DMS53 treated with DMSO at 0.1 percent for 48 hours (cell line): ENCODE results near the gene ZNF837.

Source experiments
- DNase-seq: peaks from one replicate; lab custom pipeline; 2025; ENCODE audit not compliant: unreplicated experiment; lab: John Stamatoyannopoulos, UW

The ZNF837 gene

DNA sequence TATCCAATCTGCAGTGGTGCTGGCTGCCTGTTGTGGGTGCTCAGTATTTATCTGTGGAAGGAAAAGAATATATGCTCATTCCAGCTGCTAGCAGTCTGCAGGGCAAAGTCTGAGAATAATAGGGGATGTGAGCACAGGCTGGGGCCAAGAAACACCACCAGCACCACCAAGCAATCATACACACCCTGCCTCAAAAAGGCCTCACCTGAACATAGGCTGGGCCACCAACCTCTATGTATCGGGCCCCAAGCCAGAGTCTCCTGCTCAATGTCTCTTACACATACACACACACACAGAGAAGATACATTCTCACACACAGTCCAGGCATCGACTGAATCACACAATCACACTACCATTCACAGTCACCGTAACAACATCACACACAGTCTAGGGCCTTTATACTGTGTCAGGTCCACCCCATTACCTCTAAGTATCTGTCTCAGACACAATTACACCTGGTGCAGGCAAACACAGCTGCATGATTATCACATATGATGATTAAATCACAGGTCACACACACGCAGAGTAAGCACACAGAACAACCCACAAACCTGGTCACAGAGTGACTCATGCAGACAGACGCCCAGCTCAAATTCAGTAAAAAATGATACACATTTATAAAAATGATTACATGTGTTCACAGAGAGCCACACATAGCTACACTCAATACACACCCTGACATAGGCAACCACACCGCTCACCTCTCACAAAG is 55.4 kb downstream of the ZNF837 start:
- DNase-seq = no peak

DNA sequence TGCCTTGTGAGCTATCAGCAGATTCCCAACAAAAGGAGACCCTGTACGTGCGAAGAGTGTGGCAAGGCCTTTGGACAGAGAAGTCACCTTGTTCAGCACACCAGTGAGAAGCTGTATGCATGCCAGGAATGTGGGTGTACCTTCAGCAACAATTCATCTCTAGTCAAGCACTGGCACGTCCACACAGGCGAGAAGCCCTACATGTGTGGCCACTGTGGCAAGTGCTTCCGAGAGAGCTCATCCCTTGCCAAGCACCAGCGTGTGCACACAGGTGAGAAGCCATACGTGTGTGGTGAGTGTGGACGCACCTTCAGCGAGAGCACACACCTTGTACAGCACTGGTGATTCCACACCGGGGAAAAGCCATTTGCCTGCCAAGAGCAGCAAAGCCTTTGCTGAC is 61.6 kb downstream of the ZNF837 start:
- DNase-seq = no peak

DNA sequence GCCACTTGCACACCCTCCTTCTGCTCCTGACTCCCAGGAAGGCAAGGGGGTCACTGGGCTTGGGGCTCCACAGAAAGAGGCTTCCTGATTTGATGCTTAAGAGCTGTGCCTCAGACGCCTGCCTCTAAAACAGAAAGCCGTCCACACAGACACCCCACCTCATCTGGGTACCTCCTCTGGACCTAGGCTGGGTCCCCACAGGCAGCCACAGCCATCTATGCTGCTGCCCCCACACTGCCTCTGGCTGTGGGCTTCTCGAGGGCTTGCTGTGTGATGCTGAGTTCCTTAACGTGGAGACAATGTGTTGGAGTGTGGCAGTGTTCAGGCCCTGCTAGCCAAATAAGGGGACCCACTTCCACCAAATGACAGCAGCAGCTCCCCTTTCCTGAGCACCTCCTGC is 62.5 kb downstream of the ZNF837 start:
- DNase-seq = no peak
